Measurements from ENCODE around the gene ITPRID1.

The ITPRID1 gene

DNA sequence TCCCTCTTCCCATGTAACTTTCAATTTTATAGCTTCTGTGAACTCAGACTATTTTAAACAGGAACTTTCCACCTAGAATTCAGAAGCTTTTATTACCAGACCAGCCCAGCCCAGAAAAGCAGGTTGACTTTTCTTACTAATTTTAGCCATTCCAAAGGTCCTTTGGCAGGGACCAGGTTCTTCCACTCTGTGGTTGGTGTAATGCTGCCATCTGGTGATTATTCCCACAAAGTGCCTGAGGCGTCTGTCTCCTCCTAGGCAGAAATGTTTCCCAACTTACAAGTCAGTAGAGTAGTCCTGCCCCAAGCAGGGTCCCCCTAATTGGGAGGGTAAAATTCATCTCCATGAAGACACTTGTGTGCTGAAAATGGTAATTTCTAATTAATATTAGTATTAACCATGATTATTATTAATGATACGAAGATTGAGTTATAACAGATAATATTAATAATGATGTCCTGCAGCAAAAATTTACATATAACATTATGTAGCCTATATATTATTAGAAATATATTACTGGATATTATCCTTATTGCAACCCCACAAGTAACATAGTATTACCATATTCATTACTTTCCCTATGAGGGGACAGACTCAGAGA, 120.1 kb downstream of the ITPRID1 start:
- peak; percentile 43 for DNase-seq

DNA sequence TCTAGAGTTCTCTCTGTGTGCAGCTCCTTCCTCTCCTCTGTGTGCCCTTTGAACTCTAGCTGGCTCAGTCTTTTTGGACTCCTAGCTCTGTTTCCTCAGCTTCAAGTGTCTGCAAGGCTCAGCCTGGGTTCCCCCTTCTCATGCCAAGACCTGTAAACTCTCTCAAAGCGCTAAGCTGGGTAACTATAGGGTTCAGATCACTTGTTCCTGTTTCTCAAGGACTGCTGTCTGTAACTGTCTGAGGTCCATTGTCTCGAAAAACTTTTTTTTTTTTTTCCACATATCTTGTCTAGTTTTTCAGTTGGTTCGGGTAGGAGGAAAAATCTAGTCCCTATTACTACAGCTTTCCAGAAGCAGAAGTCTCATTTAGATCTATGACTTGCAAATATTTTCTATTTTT, 126.5 kb downstream of the ITPRID1 start:
- no peak for DNase-seq

DNA sequence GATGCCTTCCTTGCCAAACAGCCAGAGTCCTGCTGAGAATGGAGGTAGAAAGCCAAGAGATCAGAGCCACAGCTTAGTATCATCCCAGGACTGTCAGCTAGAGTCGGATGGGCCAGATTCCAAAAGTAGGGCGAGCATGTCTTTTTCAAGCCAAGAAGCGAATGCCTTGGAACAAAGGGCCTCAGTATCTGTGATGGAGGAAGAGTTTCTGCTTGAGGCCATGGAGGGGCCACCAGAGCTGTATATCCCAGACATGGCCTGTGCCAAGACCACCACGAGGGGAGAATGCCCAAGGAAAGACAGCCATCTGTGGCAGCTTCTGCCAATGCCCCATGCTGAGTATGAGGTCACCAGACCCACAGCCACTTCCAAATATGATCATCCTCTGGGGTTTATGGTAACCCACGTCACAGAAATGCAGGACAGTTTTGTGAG, 128.8 kb downstream of the ITPRID1 start:
- no peak for DNase-seq

DNA sequence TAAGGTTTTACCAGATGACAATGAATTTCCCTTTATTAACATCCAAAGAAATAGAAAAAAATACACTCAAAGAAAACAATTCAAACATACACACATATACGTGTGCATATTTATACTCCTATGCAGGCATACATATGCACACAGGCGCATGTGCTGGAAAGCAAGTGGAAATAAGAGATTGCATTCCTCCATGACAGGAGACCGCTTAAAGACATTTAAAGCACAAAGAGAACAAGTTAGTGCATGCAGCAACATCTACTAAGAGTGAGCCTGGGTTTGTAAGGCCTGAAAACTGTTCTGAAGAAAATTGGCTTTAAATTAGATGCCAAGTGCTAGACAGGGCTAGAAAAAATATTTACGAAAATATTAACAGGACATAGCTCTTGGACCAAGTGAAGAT, 133.1 kb downstream of the ITPRID1 start:
- DNase-seq: no peak

DNA sequence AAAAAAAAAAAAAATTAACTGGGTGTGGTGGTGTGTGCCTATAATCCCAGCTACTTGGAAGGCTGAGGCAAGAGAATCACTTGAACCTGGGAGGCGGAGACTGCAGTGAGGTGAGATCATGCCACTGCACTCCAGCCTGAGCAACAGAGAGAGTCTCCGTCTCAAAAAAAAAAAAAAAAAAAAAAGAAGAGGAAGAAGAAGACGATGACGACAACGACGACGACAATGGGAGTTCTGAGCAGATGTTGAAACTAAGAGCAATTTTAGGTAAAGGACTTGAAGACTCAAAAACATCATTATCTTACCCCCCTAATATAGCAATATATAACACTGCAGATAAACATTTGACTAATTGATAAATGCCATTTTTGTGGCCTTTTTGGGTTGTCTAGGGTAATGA, 133.6 kb downstream of the ITPRID1 start:
- no peak for DNase-seq

DNA sequence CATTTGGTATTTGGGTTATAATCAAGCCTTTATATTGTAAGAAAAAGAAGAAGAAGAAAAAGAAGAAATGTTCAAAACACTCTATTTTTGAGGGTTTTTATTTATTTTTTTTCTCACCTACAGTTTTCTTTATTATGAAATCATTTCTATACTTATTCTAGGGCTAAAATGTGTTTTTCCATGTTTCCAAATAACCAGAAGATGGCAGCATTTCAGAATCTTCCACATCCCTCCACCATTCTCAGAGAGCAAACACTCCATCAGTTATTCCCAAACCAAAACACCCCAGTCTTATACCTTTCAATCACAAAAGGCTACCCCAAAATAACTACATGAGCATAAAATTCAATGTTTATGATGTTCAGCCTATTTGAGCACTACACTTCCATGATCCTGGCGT, 134.4 kb downstream of the ITPRID1 start:
- DNase-seq: peak; percentile 4

DNA sequence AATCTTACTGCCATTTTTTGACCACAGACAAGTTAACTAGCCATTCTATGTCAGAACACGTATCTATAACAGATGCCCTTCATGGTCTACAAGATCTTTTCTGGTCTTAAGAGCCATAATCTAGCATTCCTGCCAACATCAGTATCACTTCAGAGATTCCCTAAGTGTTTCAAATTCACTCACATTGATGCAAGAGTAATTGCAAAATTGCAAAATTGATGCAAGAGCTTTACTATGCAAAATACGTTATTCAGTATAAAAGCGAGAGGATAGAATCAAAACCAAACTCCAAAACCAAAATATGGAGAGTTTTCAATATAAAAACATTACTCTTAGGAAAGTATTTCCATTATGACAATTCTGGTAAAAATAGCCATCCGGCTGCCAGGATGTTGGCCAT, 135.0 kb downstream of the ITPRID1 start:
- DNase-seq: no peak

DNA sequence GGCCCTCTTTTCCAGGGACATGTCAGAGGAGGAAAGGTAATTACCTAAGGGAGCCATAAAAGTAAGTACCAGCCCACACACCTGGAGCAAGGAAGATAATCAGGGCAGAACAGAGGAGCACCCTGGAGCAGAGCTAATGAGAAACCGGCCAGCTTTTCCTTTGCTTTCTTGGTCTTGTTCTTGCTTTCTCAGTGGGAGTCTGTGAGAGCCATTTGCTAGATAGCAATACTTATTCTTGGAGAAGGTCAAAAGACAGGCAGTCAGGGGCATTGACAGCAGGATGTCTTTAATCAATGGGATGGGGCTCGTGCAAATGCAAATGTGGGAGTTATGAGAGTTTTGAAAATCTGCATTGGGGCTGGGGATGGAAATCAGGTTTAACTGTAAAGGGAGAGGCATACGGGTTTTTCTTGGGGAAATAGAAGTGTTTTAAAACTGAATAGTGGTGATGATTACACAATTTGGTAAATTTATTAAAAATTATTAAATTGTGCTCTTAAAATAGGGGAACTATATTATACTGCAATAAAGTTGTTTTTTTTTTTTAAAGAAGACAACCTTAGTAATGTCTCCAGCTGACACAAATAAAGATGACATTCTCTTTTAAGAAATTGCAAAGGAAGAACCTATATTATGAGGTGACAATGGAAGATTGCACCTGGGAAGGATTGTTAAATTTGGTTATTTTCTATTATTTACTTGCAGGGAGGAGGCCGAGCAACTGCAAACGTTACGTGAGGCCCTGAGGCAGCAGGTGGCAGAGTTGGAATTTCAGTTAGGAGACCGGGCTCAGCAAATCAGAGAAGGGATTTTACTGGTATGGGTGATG, 137.6 kb downstream of the ITPRID1 start:
- no peak for DNase-seq

DNA sequence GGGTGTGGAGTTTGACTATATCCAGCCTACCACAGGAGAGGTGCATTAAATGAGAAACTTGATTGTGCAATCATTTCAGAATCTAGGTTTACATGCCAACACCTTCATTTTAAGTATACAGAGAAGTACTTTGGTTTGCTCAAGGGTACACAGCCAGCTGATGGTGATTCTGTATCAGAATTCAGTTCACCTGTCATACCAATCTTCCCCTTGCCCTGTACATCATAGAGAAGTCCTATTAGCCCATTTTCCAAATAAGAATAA, 138.1 kb downstream of the ITPRID1 start:
- no peak for DNase-seq

DNA sequence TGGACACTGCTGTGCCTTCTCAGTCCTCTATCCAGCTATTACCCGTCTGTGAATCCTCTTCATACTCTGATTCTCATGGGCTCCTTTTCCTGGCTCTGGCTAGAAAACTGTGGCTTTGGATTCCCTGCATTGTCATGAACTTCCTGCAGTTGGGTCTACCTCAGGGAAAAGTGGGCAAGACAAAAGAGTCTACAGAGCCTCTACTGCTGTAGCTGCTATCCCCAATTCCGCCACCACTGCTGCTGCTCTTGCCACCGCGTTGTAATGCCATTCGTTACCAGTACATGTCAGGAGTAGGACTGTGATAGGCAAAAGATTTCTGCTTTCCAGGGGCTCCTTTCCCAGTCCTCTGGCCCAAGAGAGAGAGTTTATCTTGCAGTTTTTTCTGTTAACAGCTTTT, 149.2 kb downstream of the ITPRID1 start:
- no peak for DNase-seq

DNA sequence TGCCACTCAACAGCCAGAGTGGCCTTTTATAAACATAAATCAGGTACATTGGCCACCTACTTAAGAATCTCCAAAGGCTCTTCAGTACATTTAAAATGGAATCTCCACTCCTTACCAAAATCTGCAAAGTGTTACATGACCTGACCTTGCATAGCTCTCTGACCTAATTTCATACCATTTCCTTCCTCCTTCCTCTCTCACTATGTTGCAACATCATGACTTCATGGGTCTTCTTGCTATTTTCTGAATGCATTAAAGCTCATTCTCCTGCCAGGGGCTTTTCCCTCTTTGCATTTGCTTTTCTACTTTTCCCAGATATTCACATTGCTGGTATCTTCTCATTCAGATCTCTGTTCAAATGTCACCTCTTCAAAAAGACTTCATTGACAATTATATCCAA, 151.0 kb downstream of the ITPRID1 start:
- DNase-seq: no peak

DNA sequence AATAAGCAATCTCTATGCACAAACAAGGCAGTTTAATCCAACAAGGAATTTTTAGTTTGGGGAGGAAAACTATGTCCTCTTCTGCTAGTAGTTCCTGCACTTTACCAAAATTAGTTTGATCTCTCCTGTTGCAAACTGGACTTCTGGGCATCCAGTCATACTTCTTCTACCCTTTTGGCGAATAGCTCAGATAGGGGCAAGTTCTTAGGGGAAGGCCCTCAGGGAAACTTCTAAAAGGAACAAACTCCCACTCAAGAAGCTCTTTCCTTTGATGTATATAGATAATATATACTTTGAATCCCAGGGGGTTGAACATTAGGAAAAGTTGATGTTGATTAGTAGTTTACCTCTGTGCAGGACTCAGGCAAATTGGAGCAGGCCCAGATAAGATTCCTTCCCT, 151.7 kb downstream of the ITPRID1 start:
- no peak for DNase-seq

DNA sequence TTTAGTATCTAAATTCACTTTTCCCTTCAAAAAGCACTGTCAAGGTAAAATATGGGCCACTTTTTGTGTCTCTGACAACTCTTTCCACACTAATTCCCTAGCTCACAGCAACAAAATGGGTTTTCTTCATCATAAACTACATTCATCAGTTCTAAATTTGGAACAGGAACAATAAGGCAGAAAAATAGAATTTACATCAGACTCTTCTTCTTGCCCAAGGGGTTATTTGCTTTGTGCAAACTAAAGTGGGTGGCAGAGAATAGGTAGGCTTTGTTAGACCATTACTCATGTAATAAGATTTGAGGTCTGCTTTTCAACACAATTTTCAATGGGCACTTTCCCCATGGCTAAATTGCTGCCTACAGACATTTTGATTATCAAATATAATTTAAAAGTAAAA, 155.6 kb downstream of the ITPRID1 start:
- no peak for DNase-seq

DNA sequence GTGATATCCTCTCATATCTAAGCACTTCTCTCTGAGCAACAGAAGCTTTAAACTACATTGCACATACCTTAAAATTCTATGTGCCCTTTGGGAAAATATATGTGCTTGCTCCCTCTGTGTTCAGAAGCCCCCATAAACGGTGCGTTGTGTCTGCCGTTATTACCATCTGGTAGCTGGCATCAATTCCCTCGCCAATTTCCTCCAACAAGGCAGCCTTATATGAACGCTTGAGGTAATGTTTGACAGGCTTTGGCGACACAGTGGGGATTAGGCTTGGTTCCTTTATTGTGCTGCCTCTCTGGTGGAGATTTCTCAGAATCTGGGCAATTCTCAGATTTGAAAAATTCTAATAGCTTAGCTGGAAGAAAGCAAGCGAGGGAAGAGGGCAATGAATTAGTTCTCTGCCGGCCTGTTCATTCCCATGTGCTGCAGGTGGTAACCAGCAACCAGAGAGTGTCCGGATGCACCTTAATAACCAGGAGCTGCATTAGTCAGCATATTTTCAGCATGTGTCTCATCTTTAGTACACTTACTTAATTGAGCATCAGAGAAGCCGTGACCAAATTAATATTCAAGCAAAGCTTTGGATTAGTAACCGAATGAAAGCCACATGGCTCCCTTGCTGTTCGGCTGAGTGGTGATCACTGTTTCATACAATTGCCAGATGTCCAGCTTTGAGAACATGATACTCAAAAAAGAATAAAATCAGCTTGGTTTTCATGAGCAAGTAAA, 165.8 kb downstream of the ITPRID1 start:
- DNase-seq: no peak

DNA sequence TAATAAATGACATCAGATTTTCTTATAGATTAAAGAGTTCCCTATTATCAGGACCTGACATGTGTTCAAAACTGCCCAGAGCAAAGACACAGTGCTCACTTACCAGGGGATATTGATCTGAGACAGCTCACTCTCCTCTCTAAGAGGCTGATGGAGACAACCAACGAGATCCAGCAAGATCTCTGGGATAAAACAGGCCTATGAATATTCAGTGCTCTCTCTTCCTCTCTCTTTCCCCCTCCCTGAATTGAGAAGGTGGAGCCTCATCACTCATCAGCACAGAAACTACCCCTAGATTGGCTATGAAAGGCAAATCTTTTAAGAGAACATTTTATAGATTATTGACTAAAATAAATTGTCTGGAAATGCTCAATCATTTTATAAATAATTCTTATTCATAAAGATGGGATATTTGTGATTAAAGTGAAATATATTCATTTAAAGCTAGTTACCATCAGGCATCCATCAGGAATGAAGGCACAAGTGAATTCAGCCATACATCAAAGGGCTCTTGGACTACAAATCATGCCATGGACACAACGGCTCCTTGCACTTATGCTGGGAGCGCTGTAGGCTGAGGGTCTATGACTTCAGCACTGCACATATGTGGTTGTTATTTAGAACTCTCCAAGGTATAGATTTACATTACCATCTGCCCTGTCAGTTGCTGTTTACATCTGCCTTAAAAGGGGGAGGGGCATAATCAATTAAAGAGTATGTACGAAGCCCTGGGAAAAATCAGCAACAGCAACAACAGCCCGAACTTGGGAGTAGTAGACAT, 169.7 kb downstream of the ITPRID1 start:
- no peak for DNase-seq

DNA sequence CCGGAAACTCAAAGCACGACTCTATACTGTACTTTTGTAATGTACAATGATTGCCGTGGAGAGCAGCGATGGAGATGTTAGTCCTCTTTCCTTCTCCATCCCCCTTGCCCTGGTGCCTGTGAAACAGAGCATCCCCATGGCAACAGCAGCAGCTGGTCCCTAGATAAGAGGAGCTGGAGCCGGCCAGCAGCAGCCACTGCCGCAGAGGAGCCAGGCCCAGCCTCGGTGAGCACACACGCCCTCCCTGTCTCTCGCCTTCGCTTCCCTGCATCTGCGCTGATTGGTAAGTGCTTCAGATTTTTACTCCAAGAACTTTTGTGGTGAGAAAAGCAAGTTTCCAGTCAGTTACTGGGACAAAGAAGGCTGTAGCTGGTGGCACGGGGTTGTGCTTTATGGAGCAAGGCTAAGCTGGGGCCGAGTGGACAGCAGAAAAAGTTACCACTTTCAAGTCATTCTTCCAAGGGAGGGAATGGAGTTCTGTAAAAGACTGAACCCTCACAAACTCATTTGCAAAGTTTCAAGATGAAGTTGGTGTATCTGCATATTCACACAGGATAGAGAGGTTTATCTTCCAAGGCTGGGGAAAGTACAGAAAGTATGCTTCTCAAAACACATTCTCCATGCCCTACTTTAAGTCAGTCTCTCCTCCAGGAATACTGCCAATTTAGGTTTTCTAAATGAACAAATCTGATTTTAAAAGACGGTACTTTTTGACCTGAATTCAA, 173.3 kb downstream of the ITPRID1 start, which contains the start of gene PPP1R17:
TSS of gene PPP1R17 (plus strand) at position 192 of the 725 bp plus-strand sequence. CDS start 5,227 bp downstream, outside the sequence.
- no peak for DNase-seq

DNA sequence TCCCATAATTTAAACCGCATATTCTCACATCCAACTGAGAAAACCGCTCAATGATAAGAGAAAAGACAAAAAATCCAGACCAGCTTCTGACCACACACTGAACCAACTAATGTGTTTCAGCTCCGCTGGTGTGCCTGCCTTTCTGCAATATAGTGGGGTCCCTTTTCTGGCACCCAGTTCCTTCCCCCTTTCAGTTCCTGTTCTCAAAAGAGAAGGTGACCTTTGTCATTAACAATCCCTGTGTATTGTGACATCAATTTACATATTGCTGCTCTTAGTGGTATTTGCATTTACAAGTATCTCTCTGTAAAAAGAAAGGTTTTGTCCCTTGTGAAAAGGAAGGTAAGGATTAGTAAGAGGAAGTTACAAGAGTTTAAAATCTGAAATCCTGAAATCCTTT, 174.5 kb downstream of the ITPRID1 start:
- no peak for DNase-seq

DNA sequence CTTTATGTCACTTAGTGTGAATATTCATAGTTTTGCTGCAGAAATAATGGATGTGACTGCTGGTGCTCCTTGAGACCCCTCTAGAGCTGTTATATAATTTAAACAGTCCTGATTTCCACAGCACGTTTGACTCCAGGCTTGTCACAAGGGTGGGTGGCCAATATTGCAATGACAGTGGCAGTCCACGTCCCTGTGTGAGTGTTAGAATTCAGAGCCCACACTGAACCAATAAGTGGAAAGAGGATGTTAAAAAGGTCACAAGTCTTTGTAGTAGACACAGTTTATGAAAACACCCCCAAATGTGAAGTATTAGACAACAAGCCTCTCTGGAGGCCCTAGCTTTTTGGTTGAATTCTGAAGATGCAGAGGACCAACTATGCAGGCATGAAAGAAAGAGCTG, 175.1 kb downstream of the ITPRID1 start:
- DNase-seq: no peak

DNA sequence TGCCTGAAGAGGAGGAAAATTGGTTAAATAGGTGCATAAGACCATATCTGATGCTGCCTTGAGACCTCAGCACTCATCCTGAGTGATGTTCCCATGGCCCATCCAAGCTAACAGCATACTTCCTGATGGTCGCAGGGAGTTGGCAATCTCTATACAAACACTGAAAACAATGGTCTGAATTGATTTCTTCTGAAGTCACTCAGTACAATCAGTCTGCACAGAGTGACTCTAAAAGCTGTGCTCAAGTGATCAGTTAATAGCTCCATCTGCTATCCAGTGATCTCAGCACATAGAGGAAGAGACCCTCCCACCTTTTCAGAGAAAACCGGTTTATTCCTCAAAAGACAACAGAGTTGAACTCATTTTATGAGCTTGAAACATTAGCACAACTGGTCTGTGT, 177.0 kb downstream of the ITPRID1 start:
- DNase-seq: no peak

DNA sequence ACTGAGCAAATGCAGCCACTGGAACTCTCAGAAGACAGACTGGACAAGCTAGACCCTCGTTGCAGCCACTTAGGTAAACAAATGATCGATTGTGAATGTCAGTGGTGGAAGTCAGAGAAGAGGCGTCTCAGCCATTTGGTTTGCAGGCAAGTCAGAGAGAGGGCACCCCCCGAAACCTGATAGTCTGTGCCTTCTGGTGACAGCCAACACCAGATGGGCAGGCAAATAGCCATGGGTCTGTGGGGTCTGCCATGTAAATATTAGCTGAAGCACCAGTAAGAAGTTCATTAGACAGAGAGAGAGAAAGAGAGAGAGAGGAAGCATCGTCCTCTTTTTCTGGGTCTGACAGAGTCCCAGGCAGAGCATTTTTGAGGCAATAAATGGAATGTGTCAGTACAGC, 178.6 kb downstream of the ITPRID1 start:
- DNase-seq: no peak

DNA sequence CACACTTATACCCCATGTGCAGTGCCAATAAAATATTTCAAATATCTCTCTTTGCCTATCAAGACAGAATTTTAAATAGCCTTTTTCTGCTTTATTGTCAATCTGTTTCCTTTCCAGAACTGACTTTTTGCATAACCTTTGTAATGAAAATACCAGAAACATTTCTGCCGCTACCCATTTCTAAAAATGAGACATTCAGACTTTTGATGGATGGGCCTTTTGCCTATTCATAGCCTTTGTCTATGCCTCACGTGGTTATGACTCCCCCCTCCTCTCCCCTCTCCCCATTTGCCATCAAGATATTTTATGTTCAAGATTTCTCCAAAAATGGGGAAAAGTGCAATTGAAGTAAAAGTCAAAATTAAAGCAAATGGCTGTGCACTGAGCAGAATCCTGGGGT, 179.0 kb downstream of the ITPRID1 start:
- no peak for DNase-seq

DNA sequence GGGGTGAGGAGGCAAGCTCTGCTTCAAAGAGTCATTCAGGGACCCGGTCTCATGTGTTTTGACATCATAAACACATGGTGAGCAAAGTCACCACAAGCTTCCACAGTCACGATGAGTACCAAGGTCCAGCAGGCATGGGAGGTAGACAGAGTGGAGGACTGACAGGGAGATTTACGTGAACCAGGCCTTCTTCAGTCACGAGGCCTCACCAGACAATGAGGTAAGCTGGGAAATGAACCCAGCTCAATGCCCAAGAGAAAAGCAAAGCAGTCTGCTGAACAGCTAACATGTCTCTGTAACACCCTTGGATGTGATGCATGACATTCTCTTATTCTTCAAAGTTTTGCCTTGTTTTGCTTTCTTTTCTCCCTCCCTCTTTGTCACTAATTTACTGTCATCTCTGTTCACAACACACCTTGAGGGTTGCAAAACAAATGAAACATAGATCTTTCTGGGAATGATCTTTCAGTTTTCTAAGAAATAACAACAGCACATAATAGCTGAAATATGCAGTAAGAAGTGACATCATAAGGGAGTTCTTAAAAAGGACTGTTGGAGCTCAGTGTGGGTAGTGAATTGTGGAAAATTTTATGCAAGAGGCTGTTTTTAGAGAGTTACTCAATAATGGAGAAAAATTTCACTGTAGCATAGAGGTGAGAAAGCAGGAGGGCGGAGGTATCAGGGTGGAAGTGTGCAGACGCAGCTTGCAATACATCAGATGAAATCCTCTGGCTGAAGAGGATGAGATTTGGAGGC, 182.1 kb downstream of the ITPRID1 start:
- no peak for DNase-seq
